Islet precursor cell (in vitro differentiated cells): ENCODE results near the gene AFF3.
"Not testable (repeated sequence)": the region's sequence is repeated elsewhere in the genome, so short reads cannot be mapped to it uniquely, and the experiment has no call there.

Experiments used
- DNase-seq: peaks from one replicate; pipeline ENCODE4 v3.0.0-alpha.2; 2018

AFF3 gene

DNA sequence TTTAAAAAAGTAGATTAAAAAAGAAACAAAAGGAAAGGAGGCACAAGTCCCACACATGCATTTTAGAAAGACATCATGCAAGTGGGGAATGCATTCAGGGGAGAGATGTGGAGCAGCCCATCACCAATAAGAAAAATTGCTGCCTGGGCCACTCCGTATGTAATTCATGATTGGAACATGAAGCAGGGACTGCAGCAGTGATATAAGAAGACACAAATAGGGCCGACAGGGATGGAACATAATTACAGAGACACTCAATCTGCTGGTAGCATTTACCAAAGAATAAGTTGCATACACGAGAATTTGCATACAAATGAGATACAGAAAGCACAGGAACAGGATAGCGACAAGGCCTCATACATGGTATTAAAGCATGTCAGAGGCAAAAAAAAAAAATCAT, 6.5 kb upstream of the AFF3 start:
- DNase-seq: no peak

DNA sequence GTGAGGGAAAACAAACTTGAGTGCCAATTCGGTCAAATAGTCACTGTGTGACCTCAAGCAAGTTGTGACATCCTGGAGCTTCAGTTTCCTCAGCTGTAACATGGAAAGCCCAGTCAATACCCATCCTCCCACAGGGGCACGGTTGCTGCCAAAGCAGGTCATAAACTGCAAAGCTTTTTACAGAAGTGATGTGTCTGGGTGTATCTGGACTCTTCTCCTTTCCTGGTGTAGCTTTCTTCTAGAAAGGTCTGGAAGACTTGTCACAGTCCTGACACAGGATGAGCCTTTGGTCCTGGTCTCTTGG, 4.2 kb upstream of the AFF3 start:
- DNase-seq: no peak

DNA sequence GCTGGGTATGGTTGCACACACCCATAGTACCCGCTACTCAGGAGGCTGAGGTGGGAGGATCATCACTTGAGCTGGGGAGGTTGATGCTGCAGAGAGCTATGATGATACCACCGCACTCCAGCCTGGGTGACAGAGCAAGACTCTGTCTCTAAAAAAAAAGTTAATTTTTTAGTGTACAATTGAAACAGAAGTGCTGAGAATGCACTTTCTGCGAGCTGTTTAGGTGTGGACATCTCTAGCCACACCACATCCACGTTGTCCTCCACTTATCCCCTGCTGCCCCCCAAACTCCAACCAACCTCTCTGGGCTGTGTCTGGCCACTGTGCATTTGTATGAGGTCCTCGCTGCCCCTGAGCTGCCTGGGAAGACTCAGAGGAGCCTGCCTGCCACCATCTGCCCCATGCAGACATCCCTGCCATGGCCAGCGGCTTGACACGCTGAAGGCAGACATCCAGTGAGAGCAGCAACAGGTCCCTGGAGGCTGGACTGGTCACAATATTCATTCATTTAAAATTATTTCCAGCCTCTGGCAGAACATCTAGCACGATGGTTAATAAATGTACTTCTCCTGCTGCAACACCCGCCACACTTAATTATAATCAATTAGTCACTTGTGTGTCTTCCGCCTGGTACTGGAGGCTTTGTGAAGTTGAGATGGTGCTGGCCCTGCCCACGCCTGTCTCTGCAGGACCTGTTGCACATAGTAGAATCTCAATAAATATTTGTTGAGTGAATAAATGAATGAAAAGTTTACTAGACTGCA, 3.7 kb upstream of the AFF3 start:
- peak; percentile 30 for DNase-seq

GRCh38 chr2:100143286-100143685, 896 bp upstream of the AFF3 start:
- DNase-seq: no peak

DNA sequence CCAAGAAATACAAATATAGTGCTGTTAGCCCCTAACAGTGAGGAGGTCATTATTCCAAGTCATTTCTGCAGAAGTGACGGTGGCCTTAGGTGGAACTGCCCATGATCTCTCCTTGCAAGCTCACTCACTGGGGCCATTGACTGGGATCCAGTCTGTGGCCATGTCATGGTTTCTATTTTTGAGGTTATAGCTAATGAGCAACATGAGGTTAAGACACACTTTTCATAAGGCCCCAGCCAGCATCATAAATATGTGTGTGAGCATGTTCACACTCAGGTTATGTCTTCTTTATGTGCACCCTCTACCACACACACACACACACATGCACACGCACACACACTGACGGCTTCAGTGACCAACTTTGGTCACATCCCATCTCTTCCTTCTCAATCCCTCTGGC, 484 bp downstream of the AFF3 start:
- no peak for DNase-seq

DNA sequence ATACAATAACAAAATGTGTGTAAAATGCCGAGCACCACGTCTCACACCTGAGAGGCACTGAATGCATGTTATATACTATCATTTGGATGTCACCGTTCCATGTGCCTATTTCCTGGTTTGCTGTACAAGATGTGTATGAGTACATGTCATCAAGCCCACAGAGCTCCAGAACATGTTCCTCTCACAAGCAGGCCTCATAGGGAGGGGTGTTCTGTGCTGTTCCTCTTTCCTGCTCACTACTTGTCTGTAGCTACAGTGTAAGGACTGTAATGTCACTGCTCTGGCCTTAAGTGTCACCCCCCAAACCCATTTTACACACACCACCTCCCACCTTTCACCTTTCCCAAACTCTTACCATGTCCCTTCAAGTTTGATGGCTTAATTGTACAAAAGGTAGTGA, 1.8 kb downstream of the AFF3 start:
- no peak for DNase-seq

- DNase-seq: peak; percentile 20
Observed at GRCh38 chr2:100137866-100138570, 4.4 kb downstream of the AFF3 start.

DNA sequence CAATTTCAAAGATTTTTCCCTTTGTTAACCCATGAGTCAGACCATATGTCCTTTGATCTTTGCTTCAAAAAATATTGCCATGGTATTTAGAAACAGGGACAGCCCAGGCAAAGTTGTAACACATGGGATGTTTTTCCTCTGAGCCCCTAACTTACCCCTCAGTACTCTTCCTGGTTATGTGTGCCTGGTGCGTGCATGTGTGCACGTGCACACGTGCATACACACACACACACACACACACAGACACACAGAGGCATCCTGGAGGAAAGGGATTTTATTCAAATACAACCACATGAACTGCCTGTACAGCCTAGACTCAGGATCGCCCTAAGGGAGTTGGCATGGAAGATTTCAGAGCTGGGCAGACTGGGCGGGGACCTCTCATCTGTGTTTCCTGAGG, 5.1 kb downstream of the AFF3 start:
- no peak for DNase-seq

- no peak for DNase-seq
Observed at GRCh38 chr2:100136310-100136709, 6.1 kb downstream of the AFF3 start.

DNA sequence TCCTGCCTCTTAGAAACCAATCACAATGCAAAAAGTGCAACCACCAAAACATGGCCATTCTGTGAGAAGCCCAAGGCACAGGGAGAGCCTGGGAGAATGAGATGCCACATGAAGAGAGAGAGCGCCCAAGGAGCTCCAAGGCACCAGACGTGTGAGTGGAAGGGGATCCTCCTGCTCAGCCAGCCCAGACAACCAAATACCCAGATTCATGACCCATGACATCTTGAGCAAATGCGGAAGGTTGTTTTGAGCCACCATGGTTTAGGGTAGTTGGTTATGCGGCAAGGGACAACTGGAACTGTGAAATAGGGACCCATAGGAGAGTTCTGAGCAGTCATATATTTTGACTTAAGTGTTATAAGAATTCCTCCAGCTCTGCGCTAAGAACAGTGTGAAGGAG, 7.0 kb downstream of the AFF3 start:
- peak; percentile 21 for DNase-seq

DNA sequence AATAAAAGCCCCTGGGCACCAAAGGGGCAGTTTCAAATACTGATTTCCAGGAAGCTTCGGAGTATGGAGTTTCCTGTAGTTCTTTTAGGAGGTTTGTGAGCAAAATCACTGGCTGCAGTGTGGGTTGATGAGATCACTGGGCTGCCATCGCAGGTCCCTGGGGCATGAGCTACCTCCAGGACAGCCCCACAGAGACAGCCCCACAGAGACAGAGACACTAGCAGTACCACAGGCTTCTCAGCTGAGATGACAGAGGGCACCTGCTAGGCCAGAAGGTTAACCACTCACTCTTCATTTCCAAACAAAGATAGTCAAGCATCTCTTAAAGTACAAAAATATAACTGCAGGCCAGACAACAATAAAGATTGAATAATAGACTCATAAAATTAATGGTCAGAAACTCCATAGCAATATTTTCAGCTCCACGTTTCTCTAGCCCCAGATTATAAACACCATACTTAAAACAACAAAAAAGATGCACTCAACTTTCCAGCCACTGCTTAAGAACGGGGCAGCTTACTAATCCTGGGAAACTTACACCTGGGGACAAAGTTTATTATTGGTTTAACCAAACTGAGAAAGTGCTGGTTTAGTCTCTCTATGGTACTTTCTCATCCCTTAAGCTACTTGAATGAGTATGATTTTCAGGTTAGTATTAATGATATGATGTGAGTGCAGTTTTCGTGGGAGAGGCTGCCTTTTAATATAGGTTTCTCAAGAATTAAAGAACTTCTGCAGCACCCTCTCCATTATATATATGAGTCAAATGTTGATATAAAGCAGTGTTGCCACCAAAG, 11.6 kb downstream of the AFF3 start:
- DNase-seq: no peak

- no peak for DNase-seq
Observed at GRCh38 chr2:100126897-100127401, 15.4 kb downstream of the AFF3 start.

DNA sequence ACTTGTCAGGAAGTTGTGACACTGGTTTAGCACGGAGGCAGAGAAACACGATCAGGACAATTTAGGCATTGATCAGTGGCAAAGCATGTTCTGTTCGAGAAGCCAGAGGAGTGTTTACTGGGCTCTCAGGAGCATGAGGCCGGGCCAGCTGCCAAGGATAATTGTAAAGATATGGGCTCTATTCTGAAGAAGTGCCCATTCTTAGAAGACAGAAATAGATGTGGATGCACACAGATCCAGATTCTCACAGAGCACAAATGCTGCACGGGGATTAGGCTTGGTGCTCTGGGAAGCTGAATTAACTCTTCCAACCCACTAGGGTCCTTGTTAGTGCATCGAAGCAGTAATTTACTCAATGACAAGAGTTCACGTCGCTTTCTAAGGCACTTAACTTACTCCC, 16.2 kb downstream of the AFF3 start:
- DNase-seq: peak; percentile 37

DNA sequence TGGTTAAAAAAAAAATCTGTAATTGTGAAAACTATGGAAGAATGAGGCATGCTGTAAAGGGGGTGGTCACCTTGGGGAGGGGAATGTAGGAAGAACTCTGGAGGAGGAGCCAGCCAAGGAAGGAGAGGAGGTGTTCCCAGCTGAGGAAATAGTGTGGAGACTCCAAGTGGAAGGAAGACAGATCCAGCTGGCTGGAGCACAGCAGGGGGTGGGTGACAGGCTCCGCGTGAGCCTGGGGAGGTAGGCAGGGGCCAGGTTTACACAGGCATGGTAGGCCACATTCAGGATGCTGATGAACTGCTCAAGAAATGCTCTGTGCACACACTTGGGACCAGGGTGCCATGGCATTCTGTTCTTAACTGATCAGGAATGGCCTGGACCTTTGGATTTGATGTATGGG, 16.8 kb downstream of the AFF3 start:
- peak; percentile 32 for DNase-seq

GRCh38 chr2:100124761-100125160, 17.6 kb downstream of the AFF3 start:
- no peak for DNase-seq

DNA sequence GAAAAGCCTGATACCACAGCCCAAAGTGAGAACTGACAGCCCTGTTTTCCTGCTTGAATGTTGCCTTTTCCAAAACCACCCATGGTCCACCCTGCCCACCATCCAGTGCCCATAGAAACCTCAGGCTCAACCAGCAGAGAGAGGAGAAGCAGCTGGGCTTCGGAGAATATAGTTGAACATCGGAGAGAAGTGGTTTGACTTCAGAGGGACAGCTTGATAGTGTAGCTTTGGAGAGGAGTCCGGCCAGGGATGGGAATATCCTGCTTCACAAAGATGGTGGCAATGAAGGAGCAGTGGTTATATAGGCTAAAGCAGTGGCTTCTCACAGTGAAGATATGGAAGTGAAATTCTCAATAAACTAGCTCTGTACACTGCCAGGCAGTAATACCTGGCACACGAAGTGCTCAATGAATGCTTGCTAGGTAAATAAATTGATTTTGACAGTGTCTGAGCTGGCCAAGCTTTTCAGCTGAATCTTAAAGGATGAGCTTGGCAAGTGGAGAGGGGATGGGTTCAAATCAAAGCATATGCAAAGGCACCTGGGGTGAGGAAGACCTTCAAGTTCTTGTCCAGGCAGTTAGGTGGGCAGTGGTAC, 21.2 kb downstream of the AFF3 start:
- no peak for DNase-seq

GRCh38 chr2:100119235-100119634, 23.2 kb downstream of the AFF3 start:
- peak; percentile 10 for DNase-seq

DNA sequence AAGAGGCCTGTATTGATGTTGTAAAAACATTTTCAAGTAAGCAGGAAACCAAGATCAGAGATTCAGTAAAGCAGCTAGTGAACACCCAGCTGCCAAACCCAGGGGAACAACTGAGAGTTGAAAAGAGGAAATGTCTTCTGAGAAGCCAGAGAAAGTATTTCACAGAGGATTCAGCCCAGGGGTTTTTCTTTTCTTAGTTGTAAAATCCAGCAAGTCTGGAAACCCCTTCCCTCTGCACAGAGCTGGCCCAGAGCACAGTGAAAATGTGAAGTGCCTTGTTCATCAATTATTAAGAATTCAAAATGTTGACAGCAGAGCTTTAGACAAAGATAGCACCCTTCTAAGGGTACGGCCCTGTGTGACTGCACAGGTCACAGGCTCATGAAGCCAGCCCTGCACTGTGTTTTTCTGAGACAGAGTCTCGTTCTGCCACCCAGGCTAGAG, 28.4 kb downstream of the AFF3 start:
- DNase-seq: peak; percentile 22

DNA sequence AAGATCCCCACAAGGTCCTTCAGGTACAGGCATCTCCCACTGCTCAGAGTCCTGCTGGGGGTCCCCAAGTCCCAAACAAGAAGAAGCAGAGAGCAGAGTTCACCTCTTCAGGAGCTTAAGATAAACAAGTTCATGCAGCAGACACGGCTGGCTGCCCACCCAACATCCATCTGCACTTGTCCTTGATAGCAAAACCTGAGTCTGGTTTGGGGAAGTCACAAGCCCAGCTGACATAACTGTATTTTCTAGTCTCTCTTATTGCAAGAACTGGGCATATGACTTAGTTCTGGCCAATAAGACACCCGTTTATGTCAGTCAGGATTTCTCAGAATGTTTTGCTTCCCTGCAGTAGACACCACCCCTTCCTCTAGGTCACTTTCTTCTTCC, 31.8 kb downstream of the AFF3 start:
- DNase-seq: no peak

GRCh38 chr2:100109986-100110613, 32.3 kb downstream of the AFF3 start:
- no peak for DNase-seq

DNA sequence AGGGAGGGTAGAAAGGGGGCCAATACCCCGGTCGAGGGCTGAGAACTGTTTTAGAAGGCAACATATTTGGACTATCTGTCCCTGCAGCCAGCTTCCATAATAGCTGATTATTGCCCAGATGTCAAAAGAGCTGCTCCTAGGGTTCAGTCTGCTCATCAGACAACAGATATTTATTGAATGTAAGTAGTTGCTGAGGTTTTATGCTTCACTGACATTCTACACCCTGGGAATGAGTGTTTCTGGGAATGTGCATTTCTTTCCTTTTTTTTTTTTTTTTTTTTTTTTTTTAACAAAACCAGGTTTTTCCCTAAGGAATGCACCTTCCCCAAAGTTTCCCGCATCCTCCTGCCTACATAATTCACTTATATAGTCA, 33.8 kb downstream of the AFF3 start:
- DNase-seq: not testable (repeated sequence)

- no peak for DNase-seq
Observed at GRCh38 chr2:100107906-100108647, 34.3 kb downstream of the AFF3 start.
